Endothelial cell of umbilical vein (primary cell): Measurements from ENCODE around the gene ITIH3. TPM values are rescaled to one million over a fixed set of nuclear protein-coding genes. Genes with fewer than 3 reads are reported as not detected.

Source experiments
- BruUV-seq: library from RNA; stranded (reverse); fragments of 400-500 nt; replicated peaks from 2 replicates; lab custom pipeline; 2021; lab: Mats Ljungman, UMichigan
- CTCF ChIA-PET: fragments of 300-600, 350-600 bp; sonication (Branson Sonifier 250); formaldehyde crosslinking; loops from one replicate; lab custom pipeline; 2021; ENCODE audit warnings: antibody characterized with exemption, inconsistent platforms; lab: Charles Lee
- POLR2A ChIA-PET: fragments of 300-600, 350-600 bp; sonication (Branson Sonifier 250); formaldehyde crosslinking; loops from one replicate; lab custom pipeline; 2021; ENCODE audit warnings: antibody characterized with exemption, inconsistent platforms; lab: Charles Lee
- DNase-seq: peaks from one replicate; pipeline ENCODE4 v3.0.0-alpha.2; 2011; ENCODE audit warnings: low read depth, low spot score
- FAIRE-seq: peaks from 2 replicates; lab custom pipeline; 2011; peaks lifted over from hg19 to GRCh38; lab: Jason Lieb, UNC
- H2AFZ ChIP-seq: 2 replicates; pipeline ENCODE4 v1.6.0; 2012; ENCODE audit warnings: low read depth, low read length, control low read depth, inconsistent platforms
- H3K27ac ChIP-seq: 2 replicates; pipeline ENCODE4 v1.5.1; 2011; ENCODE audit warnings: low read depth, mild to moderate bottlenecking, control low read depth, low read length, moderate library complexity; ENCODE audit not compliant: insufficient read depth
- H3K27me3 ChIP-seq, 2 experiments: 2 replicates each; pipeline versions ENCODE4 v1.6.0 to v1.6.1; 2011; ENCODE audit warnings: low read length in 2 of 2, mixed read lengths in 1 of 2; ENCODE audit not compliant: control insufficient read depth in 2 of 2, insufficient read depth in 2 of 2
- H3K36me3 ChIP-seq, 2 experiments: 2 replicates in 1 of 2; 3 replicates in 1 of 2; pipeline ENCODE4 v1.5.1; 2011; ENCODE audit warnings: low read length in 2 of 2, mild to moderate bottlenecking in 1 of 2, moderate library complexity in 1 of 2; ENCODE audit not compliant: control insufficient read depth in 2 of 2, insufficient read depth in 2 of 2; ENCODE audit errors: extremely low read depth in 1 of 2
- H3K4me1 ChIP-seq: 3 replicates; pipeline ENCODE4 v1.5.1; 2011; ENCODE audit warnings: mild to moderate bottlenecking, low read length; ENCODE audit not compliant: control insufficient read depth, insufficient read depth; ENCODE audit errors: extremely low read depth
- H3K4me2 ChIP-seq: 2 replicates; pipeline ENCODE4 v1.6.1; 2011; ENCODE audit warnings: low read length, control low read depth, mixed read lengths; ENCODE audit not compliant: insufficient read depth
- H3K4me3 ChIP-seq, 3 experiments: fragments of 200-600 bp in 1 of 3; sonication (generic), shearing (Covaris generic) in 1 of 3; replicated peaks in 1 of 3; 2 replicates each; pipeline ENCODE4 v1.5.1; 2011 to 2016; ENCODE audit warnings: control low read depth in 3 of 3, low read length in 3 of 3, mild to moderate bottlenecking in 2 of 3, inconsistent platforms in 1 of 3, low read depth in 1 of 3, moderate library complexity in 1 of 3; ENCODE audit not compliant: insufficient read depth in 1 of 3
- H3K79me2 ChIP-seq: 2 replicates; pipeline ENCODE4 v1.6.0; 2012; ENCODE audit warnings: low read length, inconsistent platforms; ENCODE audit not compliant: control insufficient read depth, insufficient read depth
- H3K9ac ChIP-seq: replicated peaks from 2 replicates; pipeline ENCODE3; 2011; ENCODE audit warnings: low read length, control low read depth; ENCODE audit not compliant: insufficient read depth; ENCODE audit errors: extremely low read depth
- H3K9me1 ChIP-seq: replicated peaks from 3 replicates; pipeline ENCODE4 v1.6.0; 2011; ENCODE audit warnings: mild to moderate bottlenecking, low read length; ENCODE audit not compliant: control insufficient read depth, insufficient read depth; ENCODE audit errors: extremely low read depth
- H3K9me3 ChIP-seq: replicated peaks from 2 replicates; pipeline ENCODE4 v1.5.1; 2012; ENCODE audit warnings: low read length, inconsistent platforms; ENCODE audit not compliant: control insufficient read depth, insufficient read depth
- H4K20me1 ChIP-seq: replicated peaks from 2 replicates; pipeline ENCODE3; 2011; ENCODE audit warnings: mild to moderate bottlenecking, low read length; ENCODE audit not compliant: control insufficient read depth, insufficient read depth; ENCODE audit errors: extremely low read depth
- EZH2 ChIP-seq: IDR thresholded peaks from 2 replicates; pipeline ENCODE4 v1.6.1; 2012; ENCODE audit warnings: borderline replicate concordance, low read depth, mild to moderate bottlenecking, moderate library complexity, low read length, inconsistent platforms; ENCODE audit not compliant: severe bottlenecking
- FOS ChIP-seq: IDR thresholded peaks from 2 replicates; pipeline ENCODE4 v1.6.1; 2011; ENCODE audit warnings: mild to moderate bottlenecking, low read length, moderate library complexity, borderline replicate concordance; ENCODE audit not compliant: insufficient read depth
- GATA2 ChIP-seq: IDR thresholded peaks from 2 replicates; pipeline ENCODE4 v1.7.0; 2011; ENCODE audit warnings: low read depth, mild to moderate bottlenecking, moderate library complexity, mixed read lengths, low read length; ENCODE audit not compliant: insufficient read length, insufficient read depth
- JUN ChIP-seq: IDR thresholded peaks from 2 replicates; pipeline ENCODE4 v1.6.1; 2011; ENCODE audit warnings: borderline replicate concordance, low read depth; ENCODE audit not compliant: insufficient read length, insufficient read depth
- MYC ChIP-seq: IDR thresholded peaks from one replicate; pipeline ENCODE4 v1.6.1; 2011; ENCODE audit warnings: mild to moderate bottlenecking, low read depth, low read length
- POLR2A ChIP-seq: IDR thresholded peaks from 2 replicates; pipeline ENCODE4 v1.6.1; 2012; ENCODE audit warnings: low read depth, mild to moderate bottlenecking, control low read depth, low read length
- POLR2AphosphoS5 ChIP-seq: IDR thresholded peaks from 2 replicates; pipeline ENCODE4 v1.6.1; 2012; ENCODE audit warnings: low read depth, mild to moderate bottlenecking, control low read depth, low read length, moderate library complexity; ENCODE audit not compliant: insufficient read depth
- dilution Hi-C: fragments of 300-500 bp; cut with MboI; formaldehyde crosslinking; loops from one replicate; pipeline ENCODE4 v1.15.0; 2019; ENCODE audit warnings: low sequenced_read_pairs; ENCODE audit not compliant: extremely low pct_ligation_motif_present
- intact Hi-C: fragments of 100-400 bp; cut with micrococcal nuclease; formaldehyde crosslinking; loops from one replicate; pipeline ENCODE4 v1.10.0; 2022
- polyA plus RNA-seq, 4 experiments: library from polyadenylated mRNA; depleted of rRNA in 3 of 4; stranded (reverse) in 3 of 4; unstranded in 1 of 4; fragments of >200 nt; gene quantifications; 2 replicates each; pipeline versions ENCODE4 v1.2.1 to v1.2.3, GENCODE V29; 2011 to 2012; ENCODE audit warnings: missing spikeins in 1 of 4
- total RNA-seq: library from RNA; stranded (reverse); gene quantifications from 2 replicates; pipeline ENCODE4 v1.2.3, GENCODE V29; 2021
- TF ChIP-seq, protein P1 (sequence below), 2 donors: IDR thresholded peaks; 1 replicate in 1 of 2; 2 replicates in 1 of 2; pipeline ENCODE4 v1.5.1; 2011; ENCODE audit warnings: low read length in 2 of 2, mild to moderate bottlenecking in 2 of 2, moderate library complexity in 2 of 2, control low read depth in 1 of 2, inconsistent platforms in 1 of 2, low read depth in 1 of 2; ENCODE audit not compliant: insufficient read depth in 1 of 2; ENCODE audit errors: extremely low read depth in 1 of 2
- TF ChIP-seq, protein P2 (sequence below): IDR thresholded peaks from 2 replicates; pipeline ENCODE4 v1.6.1; 2011; ENCODE audit not compliant: insufficient read depth, insufficient read length

ITIH3 gene
- total and polyA plus RNA-seq, 2 donors (not counting 3 experiments of a cell fraction or from before 2014, with no cell fraction given), result not detected

DNA sequence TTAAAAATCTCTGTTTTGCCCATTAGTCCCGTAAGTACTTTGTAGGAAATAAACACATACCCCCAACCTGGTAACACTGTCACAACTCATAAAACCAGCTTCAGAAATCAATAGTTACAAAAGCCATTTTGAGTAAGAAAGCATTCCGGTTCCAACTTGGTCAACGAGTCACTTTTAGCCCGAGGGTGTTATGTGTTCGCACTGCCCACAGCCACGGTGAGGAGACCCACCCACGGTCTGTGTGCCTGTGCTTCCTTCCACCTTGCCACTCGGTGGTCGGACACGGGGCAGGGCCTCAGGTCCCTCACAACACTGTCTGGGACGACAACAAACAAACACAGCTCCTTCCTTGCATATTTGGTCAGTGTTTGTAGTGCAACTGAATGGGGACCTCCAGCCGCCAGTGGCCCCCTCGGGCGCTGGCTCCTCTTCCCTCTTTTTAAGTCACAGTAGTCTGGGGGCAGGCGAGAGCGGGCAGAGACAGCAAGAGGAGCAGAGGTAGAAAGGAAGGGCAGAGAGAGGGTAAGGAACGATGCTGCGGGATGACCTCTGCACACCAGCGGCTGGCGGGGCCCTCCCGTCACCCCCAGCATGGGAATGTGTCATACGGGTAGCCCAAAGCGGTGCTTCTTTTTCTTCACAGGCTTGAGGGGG is 45.4 kb downstream of the ITIH3 start:
- H3K9me1 ChIP-seq, result no peaks in the 10 kb centered on the region
- H3K4me3 ChIP-seq, result no peak overlapping the region
- dilution Hi-C loops, result no loop called here
- TF ChIP-seq FOS (no peak), POLR2A (no peak), JUN (no peak), GATA2 (no peak), EZH2 (no peak), MYC (no peak), POLR2AphosphoS5 (no peak)
- TF ChIP-seq, protein P1, sequence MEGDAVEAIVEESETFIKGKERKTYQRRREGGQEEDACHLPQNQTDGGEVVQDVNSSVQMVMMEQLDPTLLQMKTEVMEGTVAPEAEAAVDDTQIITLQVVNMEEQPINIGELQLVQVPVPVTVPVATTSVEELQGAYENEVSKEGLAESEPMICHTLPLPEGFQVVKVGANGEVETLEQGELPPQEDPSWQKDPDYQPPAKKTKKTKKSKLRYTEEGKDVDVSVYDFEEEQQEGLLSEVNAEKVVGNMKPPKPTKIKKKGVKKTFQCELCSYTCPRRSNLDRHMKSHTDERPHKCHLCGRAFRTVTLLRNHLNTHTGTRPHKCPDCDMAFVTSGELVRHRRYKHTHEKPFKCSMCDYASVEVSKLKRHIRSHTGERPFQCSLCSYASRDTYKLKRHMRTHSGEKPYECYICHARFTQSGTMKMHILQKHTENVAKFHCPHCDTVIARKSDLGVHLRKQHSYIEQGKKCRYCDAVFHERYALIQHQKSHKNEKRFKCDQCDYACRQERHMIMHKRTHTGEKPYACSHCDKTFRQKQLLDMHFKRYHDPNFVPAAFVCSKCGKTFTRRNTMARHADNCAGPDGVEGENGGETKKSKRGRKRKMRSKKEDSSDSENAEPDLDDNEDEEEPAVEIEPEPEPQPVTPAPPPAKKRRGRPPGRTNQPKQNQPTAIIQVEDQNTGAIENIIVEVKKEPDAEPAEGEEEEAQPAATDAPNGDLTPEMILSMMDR (IDR thresholded peaks at IDR 0.05; ENCODE audit: extremely low read depth in 1 of 2, insufficient read depth in 1 of 2, low read depth in 1 of 2, low read length in 2 of 2), result no peak
- TF ChIP-seq, protein P2, sequence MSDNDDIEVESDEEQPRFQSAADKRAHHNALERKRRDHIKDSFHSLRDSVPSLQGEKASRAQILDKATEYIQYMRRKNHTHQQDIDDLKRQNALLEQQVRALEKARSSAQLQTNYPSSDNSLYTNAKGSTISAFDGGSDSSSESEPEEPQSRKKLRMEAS, result no peak
- intact Hi-C loops, result no loop called here
- TSS peak; percentile 14 for BruUV-seq
- no peak for DNase-seq
- no peak overlapping the region for H3K27ac ChIP-seq
- H4K20me1 ChIP-seq, result no peaks in the 10 kb centered on the region
- H3K79me2 ChIP-seq, result no peaks in the 10 kb centered on the region
- POLR2A ChIA-PET, result no interaction called here
- no peak for FAIRE-seq
- H3K9me3 ChIP-seq, result no peaks in the 10 kb centered on the region
- no peaks in the 10 kb centered on the region for H3K4me1 ChIP-seq
- H3K36me3 ChIP-seq, result peaks cover 0 to 5% of the 10 kb centered on the region in 2 experiments
- no peak overlapping the region for H3K4me2 ChIP-seq
- H2AFZ ChIP-seq, result no peak overlapping the region
- CTCF ChIA-PET, result interaction anchor here (1.6 to 1.7 kb wide), 2 partner anchors 19 to 41 kb away, joined by 4 to 7 read pairs; no protein-coding TSS in a partner anchor
- H3K27me3 ChIP-seq, result no peaks in the 10 kb centered on the region
- no peak overlapping the region for H3K9ac ChIP-seq
